Measurements from ENCODE around the gene HDGFL2.

HDGFL2 gene

DNA sequence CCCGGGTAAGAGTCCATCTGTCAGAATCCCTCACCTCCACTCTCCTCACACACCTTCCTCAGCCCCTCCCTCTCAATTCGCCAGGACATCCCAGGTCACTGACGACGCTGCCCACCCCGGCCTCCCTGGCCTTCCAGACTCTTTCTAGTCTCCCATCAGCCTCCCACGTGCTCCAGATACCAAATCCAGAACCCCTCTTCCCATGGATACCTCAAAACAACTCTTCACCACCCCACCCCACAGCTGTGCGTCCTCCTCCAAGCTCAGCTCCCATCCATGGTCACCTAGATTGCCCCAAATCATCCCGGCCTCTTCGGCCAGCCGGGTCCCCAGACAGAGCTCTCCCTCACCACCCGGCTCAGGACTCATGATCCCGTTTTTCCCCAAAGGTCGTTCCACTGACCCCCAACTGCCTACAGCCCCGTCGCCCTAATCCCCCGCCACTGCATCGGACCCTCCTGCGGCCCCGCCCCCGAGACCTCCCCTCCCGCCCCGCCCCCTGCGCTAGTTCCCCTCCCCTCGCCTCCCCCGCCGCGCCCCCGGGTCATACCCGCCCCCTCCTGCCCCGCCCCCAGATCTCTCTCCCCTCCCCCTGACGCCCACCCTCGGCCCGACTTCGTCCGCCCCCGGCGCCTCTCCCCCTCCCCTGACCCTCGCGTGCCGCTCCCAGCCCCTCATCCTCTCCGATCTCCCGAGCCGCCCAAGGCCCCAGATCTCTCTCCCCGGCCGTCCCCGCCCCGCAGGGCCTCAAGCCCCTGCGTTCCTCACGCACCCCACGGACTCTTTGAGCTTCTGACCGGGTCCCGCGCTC, 15.0 kb upstream of the HDGFL2 start:
- Histone ChIP-seq H3K9me3 (ENCODE audit: control insufficient read depth, insufficient read depth, low read depth, low read length) (no peaks in the 10 kb centered on the region), H3K4me1 (ENCODE audit: control insufficient read depth, insufficient read depth, low read length) (peaks cover 7% of the 10 kb centered on the region), H3K4me3 (ENCODE audit: low read depth, low read length) (peak overlapping the region; percentile 82), H3K27ac (ENCODE audit: extremely low read depth, low read depth, low read length) (peak overlapping the region; percentile 67), H3K36me3 (ENCODE audit: control insufficient read depth in 2 of 2, insufficient read depth in 1 of 2, low read length in 2 of 2) (peaks cover under 1 to 31% of the 10 kb centered on the region in 2 experiments; a peak in 2 of 3 replicates)
- CTCF ChIA-PET, result interaction anchor here (0.6 to 1.1 kb wide), 4 partner anchors 17 to 115 kb away, joined by 4 to 7 read pairs (median 5); no protein-coding TSS in a partner anchor
- POLR2A ChIA-PET, result interaction anchor here (1.0 to 4.9 kb wide), 2 partner anchors 12 to 14 kb away, joined by 3 to 23 read pairs; partner anchors contain the start of gene HDGFL2
- TF ChIP-seq, protein P1, sequence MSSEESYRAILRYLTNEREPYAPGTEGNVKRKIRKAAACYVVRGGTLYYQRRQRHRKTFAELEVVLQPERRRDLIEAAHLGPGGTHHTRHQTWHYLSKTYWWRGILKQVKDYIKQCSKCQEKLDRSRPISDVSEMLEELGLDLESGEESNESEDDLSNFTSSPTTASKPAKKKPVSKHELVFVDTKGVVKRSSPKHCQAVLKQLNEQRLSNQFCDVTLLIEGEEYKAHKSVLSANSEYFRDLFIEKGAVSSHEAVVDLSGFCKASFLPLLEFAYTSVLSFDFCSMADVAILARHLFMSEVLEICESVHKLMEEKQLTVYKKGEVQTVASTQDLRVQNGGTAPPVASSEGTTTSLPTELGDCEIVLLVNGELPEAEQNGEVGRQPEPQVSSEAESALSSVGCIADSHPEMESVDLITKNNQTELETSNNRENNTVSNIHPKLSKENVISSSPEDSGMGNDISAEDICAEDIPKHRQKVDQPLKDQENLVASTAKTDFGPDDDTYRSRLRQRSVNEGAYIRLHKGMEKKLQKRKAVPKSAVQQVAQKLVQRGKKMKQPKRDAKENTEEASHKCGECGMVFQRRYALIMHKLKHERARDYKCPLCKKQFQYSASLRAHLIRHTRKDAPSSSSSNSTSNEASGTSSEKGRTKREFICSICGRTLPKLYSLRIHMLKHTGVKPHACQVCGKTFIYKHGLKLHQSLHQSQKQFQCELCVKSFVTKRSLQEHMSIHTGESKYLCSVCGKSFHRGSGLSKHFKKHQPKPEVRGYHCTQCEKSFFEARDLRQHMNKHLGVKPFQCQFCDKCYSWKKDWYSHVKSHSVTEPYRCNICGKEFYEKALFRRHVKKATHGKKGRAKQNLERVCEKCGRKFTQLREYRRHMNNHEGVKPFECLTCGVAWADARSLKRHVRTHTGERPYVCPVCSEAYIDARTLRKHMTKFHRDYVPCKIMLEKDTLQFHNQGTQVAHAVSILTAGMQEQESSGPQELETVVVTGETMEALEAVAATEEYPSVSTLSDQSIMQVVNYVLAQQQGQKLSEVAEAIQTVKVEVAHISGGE (tag by site-specific recombination; conservative IDR thresholded peaks at IDR 0.05; ENCODE audit: low read depth), result 0 out of 2 replicates have a peak, but pooled peaks have one; percentile 3
- TF ChIP-seq ZNF791 (tag by site-specific recombination; IDR thresholded peaks at IDR 0.05) (0 out of 2 replicates have a peak, but pooled peaks have one; percentile 31), GLI2 (tag by site-specific recombination; IDR thresholded peaks at IDR 0.05; ENCODE audit: borderline replicate concordance, low read depth) (no peak), ZFHX2 (tag by site-specific recombination; conservative IDR thresholded peaks at IDR 0.05) (peak; percentile 33; the same call in 1 of the 2 replicates), GLIS2 (tag by site-specific recombination; IDR thresholded peaks at IDR 0.05) (0 out of 2 replicates have a peak, but pooled peaks have one; percentile 52), KLF1 (tag by site-specific recombination; IDR thresholded peaks at IDR 0.05) (peak; percentile 22; the same call in 1 of the 2 replicates), ZNF600 (tag by site-specific recombination; IDR thresholded peaks at IDR 0.05) (peak; percentile 91), ZNF664 (tag by site-specific recombination; IDR thresholded peaks at IDR 0.05) (no peak), ZNF2 (tag by site-specific recombination; IDR thresholded peaks at IDR 0.05) (0 out of 2 replicates have a peak, but pooled peaks have one; percentile 51), ZNF335 (tag by site-specific recombination; conservative IDR thresholded peaks at IDR 0.05) (peak; percentile 64; the same call in 1 of the 2 replicates), ZNF146 (tag by site-specific recombination; IDR thresholded peaks at IDR 0.05) (no peak), SP2 (tag by site-specific recombination; IDR thresholded peaks at IDR 0.05) (peak; percentile 6; the same call in 1 of the 2 replicates), KLF10 (tag by site-specific recombination; IDR thresholded peaks at IDR 0.05) (0 out of 2 replicates have a peak, but pooled peaks have one; percentile 46), KLF8 (tag by site-specific recombination; IDR thresholded peaks at IDR 0.05) (peak; percentile 55; the same call in 1 of the 2 replicates), ZNF76 (tag by site-specific recombination; IDR thresholded peaks at IDR 0.05; ENCODE audit: borderline replicate concordance, low read depth) (peak; percentile 45), OSR2 (tag by site-specific recombination; IDR thresholded peaks at IDR 0.05) (no peak), ZNF423 (tag by site-specific recombination; IDR thresholded peaks at IDR 0.05) (no peak)
- TF ChIP-seq, protein P2, sequence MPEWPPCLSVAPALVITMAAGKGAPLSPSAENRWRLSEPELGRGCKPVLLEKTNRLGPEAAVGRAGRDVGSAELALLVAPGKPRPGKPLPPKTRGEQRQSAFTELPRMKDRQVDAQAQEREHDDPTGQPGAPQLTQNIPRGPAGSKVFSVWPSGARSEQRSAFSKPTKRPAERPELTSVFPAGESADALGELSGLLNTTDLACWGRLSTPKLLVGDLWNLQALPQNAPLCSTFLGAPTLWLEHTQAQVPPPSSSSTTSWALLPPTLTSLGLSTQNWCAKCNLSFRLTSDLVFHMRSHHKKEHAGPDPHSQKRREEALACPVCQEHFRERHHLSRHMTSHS (tag by site-specific recombination; IDR thresholded peaks at IDR 0.05), result no peak
- TF ChIP-seq, protein P3, sequence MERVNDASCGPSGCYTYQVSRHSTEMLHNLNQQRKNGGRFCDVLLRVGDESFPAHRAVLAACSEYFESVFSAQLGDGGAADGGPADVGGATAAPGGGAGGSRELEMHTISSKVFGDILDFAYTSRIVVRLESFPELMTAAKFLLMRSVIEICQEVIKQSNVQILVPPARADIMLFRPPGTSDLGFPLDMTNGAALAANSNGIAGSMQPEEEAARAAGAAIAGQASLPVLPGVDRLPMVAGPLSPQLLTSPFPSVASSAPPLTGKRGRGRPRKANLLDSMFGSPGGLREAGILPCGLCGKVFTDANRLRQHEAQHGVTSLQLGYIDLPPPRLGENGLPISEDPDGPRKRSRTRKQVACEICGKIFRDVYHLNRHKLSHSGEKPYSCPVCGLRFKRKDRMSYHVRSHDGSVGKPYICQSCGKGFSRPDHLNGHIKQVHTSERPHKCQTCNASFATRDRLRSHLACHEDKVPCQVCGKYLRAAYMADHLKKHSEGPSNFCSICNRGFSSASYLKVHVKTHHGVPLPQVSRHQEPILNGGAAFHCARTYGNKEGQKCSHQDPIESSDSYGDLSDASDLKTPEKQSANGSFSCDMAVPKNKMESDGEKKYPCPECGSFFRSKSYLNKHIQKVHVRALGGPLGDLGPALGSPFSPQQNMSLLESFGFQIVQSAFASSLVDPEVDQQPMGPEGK (tag by site-specific recombination; IDR thresholded peaks at IDR 0.05), result peak; percentile 69
- TF ChIP-seq, protein P4, sequence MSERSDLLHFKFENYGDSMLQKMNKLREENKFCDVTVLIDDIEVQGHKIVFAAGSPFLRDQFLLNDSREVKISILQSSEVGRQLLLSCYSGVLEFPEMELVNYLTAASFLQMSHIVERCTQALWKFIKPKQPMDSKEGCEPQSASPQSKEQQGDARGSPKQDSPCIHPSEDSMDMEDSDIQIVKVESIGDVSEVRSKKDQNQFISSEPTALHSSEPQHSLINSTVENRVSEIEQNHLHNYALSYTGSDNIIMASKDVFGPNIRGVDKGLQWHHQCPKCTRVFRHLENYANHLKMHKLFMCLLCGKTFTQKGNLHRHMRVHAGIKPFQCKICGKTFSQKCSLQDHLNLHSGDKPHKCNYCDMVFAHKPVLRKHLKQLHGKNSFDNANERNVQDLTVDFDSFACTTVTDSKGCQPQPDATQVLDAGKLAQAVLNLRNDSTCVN (tag by site-specific recombination; optimal IDR thresholded peaks at IDR 0.05), result peak; percentile 5
- TF ChIP-seq, protein P5, sequence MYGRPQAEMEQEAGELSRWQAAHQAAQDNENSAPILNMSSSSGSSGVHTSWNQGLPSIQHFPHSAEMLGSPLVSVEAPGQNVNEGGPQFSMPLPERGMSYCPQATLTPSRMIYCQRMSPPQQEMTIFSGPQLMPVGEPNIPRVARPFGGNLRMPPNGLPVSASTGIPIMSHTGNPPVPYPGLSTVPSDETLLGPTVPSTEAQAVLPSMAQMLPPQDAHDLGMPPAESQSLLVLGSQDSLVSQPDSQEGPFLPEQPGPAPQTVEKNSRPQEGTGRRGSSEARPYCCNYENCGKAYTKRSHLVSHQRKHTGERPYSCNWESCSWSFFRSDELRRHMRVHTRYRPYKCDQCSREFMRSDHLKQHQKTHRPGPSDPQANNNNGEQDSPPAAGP (tag by site-specific recombination; IDR thresholded peaks at IDR 0.05), result peak; percentile 45
- TF ChIP-seq, protein P6, sequence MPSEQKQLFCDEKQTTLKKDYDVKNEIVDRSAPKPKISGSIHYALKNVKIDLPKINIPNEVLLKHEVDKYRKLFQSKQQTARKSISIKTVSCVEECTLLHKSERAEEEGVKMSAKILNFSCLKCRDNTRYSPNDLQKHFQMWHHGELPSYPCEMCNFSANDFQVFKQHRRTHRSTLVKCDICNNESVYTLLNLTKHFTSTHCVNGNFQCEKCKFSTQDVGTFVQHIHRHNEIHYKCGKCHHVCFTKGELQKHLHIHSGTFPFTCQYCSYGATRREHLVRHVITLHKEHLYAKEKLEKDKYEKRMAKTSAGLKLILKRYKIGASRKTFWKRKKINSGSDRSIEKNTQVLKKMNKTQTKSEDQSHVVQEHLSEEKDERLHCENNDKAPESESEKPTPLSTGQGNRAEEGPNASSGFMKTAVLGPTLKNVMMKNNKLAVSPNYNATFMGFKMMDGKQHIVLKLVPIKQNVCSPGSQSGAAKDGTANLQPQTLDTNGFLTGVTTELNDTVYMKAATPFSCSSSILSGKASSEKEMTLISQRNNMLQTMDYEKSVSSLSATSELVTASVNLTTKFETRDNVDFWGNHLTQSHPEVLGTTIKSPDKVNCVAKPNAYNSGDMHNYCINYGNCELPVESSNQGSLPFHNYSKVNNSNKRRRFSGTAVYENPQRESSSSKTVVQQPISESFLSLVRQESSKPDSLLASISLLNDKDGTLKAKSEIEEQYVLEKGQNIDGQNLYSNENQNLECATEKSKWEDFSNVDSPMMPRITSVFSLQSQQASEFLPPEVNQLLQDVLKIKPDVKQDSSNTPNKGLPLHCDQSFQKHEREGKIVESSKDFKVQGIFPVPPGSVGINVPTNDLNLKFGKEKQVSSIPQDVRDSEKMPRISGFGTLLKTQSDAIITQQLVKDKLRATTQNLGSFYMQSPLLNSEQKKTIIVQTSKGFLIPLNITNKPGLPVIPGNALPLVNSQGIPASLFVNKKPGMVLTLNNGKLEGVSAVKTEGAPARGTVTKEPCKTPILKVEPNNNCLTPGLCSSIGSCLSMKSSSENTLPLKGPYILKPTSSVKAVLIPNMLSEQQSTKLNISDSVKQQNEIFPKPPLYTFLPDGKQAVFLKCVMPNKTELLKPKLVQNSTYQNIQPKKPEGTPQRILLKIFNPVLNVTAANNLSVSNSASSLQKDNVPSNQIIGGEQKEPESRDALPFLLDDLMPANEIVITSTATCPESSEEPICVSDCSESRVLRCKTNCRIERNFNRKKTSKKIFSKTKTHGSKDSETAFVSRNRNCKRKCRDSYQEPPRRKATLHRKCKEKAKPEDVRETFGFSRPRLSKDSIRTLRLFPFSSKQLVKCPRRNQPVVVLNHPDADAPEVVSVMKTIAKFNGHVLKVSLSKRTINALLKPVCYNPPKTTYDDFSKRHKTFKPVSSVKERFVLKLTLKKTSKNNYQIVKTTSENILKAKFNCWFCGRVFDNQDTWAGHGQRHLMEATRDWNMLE (tag by site-specific recombination; conservative IDR thresholded peaks at IDR 0.05; ENCODE audit: low read depth), result no peak

Data from HEK293 (cell line).